Hematopoietic multipotent progenitor cell treated with erythropoietin and hydrocortisone succinate and interleukin-3 and kit ligand, for 15 days (in vitro differentiated cells): Measurements from ENCODE around the gene MAF.

ENCODE experiments used
- DNase-seq: peaks from one replicate; pipeline ENCODE4 v3.0.0-alpha.2; 2015; ENCODE audit warnings: low spot score

The MAF gene

DNA sequence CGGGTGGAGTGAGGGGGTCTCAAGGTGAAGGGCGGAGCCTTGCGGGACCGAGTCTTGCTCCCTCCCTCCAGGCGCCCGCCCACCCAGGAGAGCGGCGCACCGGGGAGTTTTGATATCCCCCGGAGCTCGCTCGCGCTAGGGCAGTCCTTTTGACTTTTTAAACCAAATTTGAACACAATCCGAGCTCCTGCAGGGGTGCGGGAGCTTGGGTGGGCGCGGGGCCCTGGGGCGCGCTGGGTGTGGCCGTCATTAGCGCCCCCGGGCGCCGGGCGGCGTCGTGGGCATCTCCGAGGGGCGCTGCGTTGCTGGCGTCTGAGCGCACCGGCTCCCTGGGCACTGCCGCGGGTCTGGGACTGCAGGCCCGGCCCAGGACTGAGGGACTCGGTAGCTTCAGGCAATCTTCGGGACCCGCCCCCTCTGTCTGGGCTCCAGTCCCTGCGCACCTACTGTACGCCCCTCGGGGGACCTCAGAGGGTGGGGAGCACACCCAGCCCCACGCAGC is 10.9 kb downstream of the MAF start:
- no peak for DNase-seq

DNA sequence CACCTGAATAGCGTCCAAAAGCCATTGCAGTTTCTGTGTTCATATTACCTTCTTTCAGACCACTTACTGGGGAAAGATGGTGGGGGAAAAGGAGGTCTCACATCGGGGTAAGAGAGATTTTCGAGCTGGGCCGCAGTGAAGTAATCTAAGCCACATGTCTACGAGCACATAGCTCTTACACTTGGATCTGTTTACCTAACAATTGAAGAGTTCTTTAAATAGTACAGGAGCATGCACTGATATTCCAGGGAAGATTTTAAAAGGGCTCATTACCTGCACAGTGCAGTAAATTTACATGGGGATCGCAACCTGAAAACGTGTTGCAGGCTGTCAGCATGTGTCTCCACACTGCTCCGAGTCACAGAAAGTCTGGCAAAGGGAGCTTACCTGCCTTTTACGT is 12.6 kb downstream of the MAF start:
- no peak for DNase-seq

DNA sequence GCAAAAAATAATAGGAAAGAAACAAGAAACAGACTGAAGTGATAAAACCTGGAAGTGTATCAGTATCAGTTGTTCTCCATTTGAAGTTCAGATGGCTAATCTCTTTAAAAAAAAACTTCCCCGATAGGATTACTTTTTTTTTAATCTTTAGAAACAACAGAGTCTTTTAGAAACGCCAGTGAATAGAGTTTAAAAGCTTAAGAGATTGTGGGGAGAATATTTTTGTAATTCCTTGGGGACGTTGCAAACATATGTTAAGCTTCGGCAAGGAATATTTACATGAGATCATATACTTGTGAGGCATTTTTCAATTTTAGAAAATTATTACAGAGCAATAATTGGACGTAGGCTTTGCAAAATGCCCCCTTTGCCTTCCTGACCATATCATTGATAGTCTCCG is 13.2 kb downstream of the MAF start:
- DNase-seq: no peak

DNA sequence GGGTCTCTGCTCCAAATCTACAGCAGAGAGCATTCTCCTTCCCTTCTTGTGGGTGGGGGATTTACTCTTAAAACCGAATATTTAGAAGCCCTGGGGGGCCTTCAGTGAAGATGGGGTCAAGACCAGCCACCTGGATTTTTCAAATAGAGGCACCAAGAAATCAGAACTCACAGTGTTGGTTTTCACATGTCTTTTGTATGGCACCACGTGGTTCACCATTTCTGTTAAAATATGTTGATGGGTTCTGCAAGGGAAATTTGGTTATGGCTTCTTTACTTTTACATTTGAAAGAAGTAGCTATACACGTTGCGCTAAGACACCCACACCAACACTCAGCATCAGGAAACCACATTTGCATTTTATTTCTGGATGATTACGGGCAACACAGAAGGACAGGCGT is 17.7 kb downstream of the MAF start:
- DNase-seq: no peak

DNA sequence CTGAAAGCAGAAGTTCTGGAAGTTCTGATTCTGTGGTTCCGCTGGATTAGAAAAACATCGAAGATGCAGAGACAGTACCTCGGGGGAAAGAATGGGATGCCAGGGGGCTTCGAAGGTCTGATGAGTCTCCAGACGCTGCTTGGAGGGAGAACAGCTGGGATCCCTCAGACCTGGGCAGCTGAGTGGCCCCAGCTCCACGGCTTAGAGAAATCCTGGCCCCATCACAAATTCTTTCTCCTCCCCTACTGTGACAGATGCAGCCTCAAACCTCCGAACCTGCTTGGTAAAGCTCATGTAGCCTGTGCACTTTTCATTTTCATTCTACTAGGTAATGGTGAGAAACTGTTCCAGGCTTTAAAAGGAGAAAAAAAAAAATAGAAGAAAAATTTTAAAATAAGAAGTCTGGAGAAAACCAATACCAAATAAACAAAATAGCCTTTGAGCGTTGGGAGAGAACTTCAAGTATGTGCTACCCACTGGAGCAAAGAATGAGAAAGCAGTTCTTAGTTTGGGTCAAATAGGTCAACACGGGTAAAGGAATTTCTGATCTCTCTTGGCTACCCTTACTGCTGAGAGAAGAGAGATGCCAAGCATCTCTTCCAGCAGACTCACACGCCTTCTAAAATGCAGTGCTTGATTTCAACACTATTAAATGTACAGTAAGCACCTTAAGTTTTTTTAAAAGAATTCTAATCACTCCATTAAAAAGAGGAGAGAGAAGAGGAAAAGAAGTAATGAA is 19.9 kb downstream of the MAF start:
- DNase-seq: no peak

DNA sequence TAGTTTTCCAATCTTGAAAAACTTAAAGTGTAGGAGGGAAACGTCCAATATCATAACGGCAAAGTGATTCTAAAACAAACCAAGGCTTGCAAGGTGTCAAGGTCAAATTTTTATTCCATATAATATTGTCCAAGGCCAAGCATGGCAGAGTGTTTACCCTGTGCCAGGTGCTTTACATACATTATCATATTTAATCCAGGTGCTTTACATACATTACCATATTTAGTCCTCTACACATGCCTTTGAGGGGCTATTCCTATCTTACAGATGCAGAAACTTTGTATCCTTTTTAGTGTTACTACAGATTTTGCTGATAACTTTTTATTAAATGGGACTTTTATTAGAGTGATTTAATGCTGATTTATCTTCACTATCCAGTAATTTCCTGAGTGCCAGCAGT is 23.9 kb downstream of the MAF start:
- DNase-seq: no peak

DNA sequence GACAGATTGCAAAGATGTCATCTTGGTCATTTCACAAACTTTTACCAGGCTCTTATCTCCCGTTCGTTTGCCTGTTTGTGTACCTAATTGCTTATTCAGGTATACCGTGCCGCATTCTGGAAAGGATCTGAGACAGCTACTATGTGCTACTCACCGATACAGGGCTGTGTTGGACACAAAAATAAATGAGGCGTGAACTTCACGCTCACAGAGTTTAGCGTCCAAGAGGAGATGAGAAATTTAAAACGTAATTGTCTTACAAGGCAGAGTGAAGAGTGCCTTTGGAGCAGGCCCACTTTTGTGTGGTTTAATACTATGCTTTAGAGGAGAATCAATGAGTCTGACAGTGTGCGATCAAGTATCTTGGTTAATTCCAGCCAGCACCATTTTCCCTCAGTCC is 26.7 kb downstream of the MAF start:
- DNase-seq: no peak

DNA sequence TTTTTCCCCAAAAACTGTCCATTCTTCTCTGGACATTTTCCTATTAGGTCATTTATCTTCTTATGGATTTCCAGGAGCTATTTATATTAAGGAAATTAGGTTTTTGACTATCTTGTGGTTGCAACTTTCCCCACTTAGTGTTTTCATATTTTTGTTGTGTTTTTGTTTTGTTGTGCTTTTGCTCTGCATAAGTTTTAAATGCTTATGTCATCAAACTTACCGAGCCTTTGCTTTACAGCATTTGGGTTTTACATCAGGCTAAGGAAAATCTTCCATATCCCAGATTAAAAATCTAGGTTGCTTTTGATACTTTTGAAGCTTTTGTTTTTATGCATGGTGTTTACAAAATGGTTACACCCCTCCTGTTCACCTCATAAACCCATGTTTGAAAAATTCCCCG is 27.5 kb downstream of the MAF start:
- no peak for DNase-seq

DNA sequence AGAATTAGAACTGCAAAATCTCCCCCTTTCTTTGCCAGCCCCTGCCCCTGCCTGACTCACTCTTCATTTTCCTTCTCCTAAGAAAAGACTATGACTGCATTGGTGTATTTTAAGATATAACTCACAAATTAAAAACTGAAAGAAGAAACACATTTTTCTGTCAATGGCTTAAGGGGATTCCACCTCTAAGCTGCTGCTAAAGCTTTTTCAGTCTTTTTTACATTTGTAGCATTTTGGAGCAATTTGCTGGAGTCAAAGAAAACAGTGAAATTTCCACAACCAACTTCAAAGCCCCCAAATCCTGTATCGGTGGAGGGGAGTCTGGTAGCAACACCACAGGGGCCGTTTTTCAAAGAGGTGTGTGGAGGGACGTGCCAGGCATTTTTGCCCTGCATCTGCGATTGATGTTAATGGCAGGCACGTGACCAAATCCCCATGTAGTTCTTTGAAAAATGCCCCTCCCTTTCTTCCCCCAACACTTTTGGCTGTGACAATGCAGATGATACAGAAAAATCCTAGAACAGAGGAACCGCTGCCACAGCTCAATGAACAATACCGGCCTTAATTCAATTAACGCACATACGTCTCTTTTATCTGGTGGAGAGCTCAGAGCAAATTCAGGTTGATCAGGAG is 28.5 kb downstream of the MAF start:
- no peak for DNase-seq

DNA sequence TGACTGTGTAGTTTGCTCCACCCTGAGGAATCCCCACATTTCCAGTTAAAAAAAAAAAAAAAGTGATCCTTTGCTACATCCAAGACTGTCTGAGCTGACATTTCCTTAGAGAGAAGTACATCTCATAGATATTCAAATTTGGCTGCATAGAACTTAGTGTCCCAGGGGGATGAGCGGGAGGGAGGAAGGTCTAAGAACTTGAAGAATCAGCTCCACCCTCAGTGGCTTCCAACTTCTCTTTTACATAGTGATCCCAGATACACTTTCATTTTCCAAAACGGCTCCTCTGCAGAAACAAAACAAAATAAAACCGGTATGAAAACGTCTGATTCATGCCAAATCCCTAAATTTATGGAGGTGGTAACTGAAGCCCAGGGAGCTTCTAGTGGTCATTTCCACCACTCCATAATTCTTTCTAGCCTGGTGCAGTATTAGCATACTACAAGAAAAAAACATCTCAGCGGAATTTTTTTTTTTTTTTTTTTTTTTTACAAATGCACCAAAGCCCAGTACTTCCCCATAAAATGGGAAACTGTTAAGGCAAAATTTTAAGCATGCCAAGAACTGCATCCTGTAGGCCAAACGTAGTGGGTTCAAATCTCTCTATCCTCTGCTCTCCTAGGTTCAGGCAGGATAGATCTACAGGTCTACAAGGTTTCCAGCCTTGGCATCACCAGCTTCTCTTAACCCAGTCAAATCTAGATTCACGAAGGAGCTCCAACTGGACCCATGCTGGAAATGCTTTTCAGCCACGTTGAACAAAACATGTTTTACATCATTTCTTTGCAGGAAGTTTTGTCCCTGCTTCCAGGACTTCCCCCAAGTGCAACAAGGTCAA is 29.3 kb downstream of the MAF start:
- no peak for DNase-seq

DNA sequence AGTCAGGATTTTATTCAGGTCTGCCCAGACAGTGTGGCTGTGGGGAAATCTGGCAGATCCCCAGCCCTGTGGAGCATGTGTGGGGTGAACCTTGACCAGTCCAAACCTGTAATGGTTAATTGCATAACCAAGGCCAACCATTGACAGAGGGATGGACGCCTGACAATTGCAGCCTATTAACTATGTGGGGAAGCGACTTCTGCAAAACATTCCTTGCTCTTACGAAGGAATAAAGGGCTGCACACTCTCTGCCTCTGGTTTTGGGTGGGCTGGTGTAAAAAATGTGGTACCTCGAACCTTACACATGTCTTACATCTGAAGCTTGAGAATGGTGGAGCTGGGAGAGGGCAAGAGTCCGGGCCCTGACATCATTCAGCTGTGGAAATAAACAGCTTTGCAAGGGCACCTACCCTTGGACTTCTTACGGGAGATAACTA is 35.8 kb downstream of the MAF start:
- no peak for DNase-seq

DNA sequence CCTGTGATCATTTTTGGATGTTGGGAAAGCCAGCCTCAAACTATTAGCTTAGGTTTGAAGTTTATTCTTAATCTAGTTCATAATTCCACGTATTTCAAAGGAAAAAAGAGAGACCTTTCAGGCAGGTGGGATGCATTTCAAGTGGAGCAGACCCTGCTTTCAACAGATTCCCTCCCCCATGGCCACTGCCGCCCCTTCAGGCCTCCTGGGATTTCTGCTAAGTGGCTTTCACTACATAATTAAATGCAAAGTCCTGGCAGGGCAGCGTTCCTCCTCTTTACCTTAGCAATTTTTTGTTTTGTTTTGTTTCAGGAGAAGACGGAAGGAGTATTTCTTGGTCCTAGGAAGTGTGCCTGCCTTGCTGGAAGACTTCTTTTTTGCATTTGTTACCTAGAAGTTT is 36.6 kb downstream of the MAF start:
- no peak for DNase-seq

DNA sequence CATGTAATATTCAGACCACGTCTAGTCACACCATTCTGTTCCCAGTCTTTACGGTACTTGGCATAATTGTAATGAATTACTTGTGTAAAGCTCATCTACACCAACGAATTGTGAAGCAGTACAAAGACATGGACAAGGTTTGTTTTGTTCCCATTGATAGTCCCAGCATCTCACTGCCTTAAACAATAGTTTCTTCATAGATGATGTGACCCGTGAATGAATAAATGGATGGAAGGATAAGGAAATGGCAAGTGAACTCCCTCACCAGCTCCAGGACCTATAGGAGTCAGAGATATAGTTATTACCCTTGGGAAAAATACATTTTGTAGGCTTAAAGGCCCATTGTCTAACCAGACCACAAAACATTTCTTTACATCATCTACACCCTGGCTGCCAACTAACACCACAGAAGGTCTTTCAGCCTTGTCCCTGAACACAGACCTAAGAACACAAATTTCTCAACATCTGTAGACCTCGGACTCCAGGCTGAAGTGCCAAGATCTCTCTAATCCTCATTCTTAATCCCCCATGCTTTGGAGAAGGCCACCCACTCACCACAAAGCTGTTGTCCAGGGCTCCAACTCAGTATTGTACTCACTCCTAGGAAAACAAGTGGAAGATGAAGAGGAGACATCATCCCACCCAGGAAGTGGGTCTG is 38.2 kb downstream of the MAF start:
- no peak for DNase-seq

DNA sequence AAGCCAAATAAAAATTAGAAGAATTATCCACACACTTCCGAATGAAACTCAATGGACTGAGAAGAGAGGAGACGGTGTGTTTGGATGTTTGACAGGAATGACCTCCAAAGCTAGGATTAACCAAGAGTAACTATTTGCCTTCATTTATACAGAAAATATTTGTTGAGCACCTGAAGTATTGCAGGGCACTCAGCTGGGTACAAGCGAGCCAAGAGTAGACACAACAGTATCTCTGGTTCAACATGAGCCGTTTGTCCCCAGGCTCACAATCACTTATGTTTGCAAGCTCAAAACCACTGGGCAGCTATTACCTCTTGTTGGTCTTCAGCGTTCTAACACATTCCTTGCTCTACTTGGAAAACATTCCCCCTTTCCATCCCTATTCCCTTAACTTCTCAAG is 38.8 kb downstream of the MAF start:
- no peak for DNase-seq

DNA sequence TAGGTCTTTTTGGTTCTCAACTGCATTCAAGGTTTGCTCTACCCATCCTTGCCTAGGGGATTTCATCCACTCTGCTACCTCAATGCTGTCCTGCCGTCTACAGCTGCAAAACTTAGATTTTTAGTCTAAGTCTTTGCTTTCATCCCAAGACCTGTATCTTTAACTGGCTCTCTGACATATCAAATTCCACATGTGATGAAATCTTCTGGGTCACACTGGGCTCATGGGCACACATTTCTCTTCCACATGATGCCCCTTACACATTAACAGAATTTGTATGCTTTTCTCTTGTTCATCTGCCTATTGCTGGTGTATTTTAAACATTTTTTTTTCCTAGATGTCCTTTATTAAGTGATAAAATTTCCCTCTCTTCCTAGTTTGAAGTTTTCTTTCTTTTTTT is 39.6 kb downstream of the MAF start:
- DNase-seq: no peak

DNA sequence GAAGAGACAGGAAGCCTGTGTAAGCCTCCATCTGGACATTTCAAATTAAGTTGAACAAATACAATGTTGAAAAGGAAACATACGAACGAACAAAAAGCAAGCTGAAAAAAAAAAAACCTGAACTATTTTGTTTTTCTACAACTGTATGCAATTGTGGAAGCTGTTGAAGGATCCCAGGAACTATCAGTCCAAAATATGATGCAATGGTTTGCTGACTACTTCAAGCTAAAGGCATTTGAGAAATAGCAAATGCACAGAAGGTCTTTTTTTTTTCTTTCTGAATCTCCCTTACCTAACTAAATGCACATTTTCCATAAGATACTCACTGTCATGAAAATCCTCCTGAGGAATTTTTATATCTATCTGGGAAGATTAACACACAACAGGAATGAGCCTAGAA is 40.2 kb downstream of the MAF start:
- no peak for DNase-seq

DNA sequence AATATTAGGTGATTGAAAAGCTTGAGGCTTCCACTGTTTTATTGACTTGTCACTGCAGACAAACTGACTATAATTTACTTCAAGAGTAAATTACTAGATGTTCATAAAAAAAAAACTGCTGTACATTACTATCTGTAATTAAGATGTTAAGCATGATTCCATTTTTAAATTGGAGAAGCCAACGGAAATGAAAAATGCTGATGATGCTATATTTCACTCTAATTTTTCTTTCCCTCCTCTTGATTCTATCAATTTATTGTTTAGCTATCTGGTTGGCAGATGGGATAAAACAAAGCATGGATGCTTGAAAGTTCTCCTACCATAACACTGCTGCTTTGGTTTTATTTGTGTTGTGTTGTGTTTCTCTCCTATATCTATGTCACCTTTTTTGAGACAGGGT is 41.0 kb downstream of the MAF start:
- no peak for DNase-seq

DNA sequence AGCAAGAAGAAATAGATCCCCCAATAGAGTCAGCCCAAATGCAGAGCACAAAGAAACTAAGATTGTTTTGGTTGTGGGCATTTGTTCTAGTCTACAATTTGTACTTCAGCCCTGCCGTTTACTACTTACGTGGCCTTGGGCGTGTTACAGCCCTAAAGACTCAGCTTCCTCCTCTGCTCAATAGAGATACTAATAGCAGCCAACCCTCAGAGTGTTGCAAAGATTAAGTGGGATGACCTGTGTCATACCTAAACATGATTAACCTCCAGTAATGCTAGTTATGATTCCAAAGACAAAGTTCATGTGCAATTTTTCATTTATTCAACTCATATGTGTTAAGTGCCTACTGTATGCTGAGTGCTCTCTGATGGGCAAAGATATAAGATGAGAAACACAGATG is 43.1 kb downstream of the MAF start:
- DNase-seq: no peak

DNA sequence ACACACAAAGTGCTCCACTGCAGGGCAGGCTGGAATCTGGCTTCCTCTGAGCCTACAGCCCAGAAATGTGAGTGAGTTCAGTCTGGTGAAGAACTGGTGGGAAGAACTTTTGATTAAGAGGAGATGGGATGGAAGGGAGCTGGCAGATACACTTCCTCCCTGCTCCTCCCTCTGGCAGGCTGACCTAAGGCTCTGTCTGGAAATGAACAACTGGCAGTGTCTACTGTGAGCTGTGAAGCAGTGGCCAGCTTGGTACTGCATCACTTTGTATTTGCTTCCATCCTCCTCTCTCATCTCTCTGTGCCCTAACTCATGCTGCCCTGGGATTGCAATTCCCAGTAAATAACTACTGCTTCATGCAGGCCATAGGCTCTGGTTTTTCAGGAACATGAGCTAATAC is 45.6 kb downstream of the MAF start:
- no peak for DNase-seq

DNA sequence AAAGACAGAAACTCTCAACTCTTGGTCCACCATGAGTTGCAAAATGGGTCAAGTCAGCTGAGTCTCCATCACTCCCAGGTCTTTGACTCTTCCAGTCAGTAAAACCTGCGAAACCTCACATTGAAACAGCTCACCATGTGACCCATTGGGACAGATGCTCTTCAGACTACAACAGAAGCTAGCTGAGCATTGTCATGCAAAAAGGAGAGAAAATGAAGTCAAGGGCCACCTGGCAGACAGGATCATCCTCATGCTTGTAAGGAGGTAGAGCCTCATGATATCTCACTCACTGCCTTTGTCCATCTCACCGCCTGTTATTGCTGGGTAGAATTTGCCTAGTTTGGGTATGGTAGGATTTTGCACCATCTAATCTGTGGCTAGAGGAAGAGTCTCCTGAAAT is 50.2 kb downstream of the MAF start:
- no peak for DNase-seq

DNA sequence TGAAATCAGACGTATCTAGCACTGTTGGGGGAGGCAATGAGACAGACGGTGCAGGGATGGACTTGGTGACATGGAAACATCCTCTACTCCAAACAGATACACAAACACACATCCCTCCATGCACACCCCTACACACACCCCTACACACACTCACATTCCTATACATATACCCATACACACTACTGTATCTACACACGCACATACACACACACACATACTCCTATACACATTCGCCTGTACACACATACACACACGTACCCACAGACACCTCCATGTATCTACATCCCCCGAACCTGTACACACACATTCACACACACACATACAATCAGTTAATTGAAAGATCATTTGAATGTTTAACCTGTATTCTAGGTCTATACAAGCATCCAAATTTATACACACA is 53.5 kb downstream of the MAF start:
- no peak for DNase-seq
